CD14-positive monocyte (primary cell): Measurements from ENCODE around the gene KRT86. TPM values are rescaled to one million over a fixed set of nuclear protein-coding genes. Genes with fewer than 3 reads are reported as not detected.

Experiments used
- DNase-seq, 3 donors: peaks; one replicate each; pipeline ENCODE4 v3.0.0-alpha.2; 2011 to 2022
- H2AFZ ChIP-seq: 2 replicates; pipeline ENCODE4 v1.6.0; 2012; ENCODE audit warnings: mild to moderate bottlenecking, low read depth, low read length, inconsistent platforms; ENCODE audit not compliant: insufficient read depth, poor library complexity, severe bottlenecking
- H3K27ac ChIP-seq, 2 donors: 1 replicate in 1 of 2; 2 replicates in 1 of 2; pipeline ENCODE4 v1.5.1; 2012 to 2013; ENCODE audit warnings: low read length in 2 of 2, control low read depth in 1 of 2, inconsistent platforms in 1 of 2, low read depth in 1 of 2, mild to moderate bottlenecking in 1 of 2
- H3K27me3 ChIP-seq, 2 donors: one replicate each; pipeline versions ENCODE4 v1.6.0 to v1.6.1; 2011 to 2013; ENCODE audit warnings: low read length in 2 of 2; ENCODE audit not compliant: control insufficient read depth in 2 of 2, insufficient read depth in 2 of 2
- H3K36me3 ChIP-seq, 2 donors: replicated peaks in 1 of 2; 1 replicate in 1 of 2; 2 replicates in 1 of 2; pipeline versions ENCODE4 v1.5.1 to v1.6.1; 2012 to 2013; ENCODE audit warnings: low read length in 2 of 2, control low read depth in 1 of 2, inconsistent platforms in 1 of 2, mild to moderate bottlenecking in 1 of 2; ENCODE audit not compliant: insufficient read depth in 2 of 2, control insufficient read depth in 1 of 2
- H3K4me1 ChIP-seq, 2 donors: 1 replicate in 1 of 2; 2 replicates in 1 of 2; pipeline versions ENCODE4 v1.5.1 to v1.6.1; 2012 to 2013; ENCODE audit warnings: low read length in 2 of 2, control low read depth in 1 of 2, inconsistent platforms in 1 of 2, mild to moderate bottlenecking in 1 of 2, moderate library complexity in 1 of 2; ENCODE audit not compliant: insufficient read depth in 2 of 2, control insufficient read depth in 1 of 2
- H3K4me2 ChIP-seq: replicated peaks from 2 replicates; pipeline ENCODE3; 2012; ENCODE audit warnings: low read length, moderate library complexity, mild to moderate bottlenecking; ENCODE audit not compliant: poor library complexity, severe bottlenecking; ENCODE audit errors: extremely low read depth
- H3K4me3 ChIP-seq, 3 experiments: fragments of 200-600 bp in 1 of 3; sonication (generic) in 1 of 3; replicated peaks in 1 of 3; 1 replicate in 2 of 3; 2 replicates in 1 of 3; pipeline ENCODE4 v1.5.1; 2011 to 2013; ENCODE audit warnings: low read length in 3 of 3, mild to moderate bottlenecking in 3 of 3, control low read depth in 2 of 3, low read depth in 2 of 3, inconsistent platforms in 1 of 3, moderate library complexity in 1 of 3
- H3K79me2 ChIP-seq: 2 replicates; pipeline ENCODE4 v1.6.0; 2012; ENCODE audit warnings: mild to moderate bottlenecking, control low read depth, inconsistent platforms, low read length, moderate library complexity; ENCODE audit not compliant: insufficient read depth
- H3K9ac ChIP-seq: 2 replicates; pipeline ENCODE4 v1.6.0; 2017; ENCODE audit warnings: low read length, mild to moderate bottlenecking; ENCODE audit not compliant: insufficient read depth, poor library complexity, severe bottlenecking
- H3K9me3 ChIP-seq, 2 donors: replicated peaks in 1 of 2; 1 replicate in 1 of 2; 2 replicates in 1 of 2; pipeline versions ENCODE4 v1.5.1 to v1.6.1; 2012 to 2013; ENCODE audit warnings: low read length in 2 of 2, control low read depth in 1 of 2; ENCODE audit not compliant: control insufficient read depth in 1 of 2, insufficient read depth in 1 of 2
- H4K20me1 ChIP-seq: 2 replicates; pipeline ENCODE4 v1.6.0; 2012; ENCODE audit warnings: mild to moderate bottlenecking, low read length, control low read depth, moderate library complexity; ENCODE audit not compliant: insufficient read depth
- H3K27ac Mint-ChIP-seq, 7 donors: one replicate each; pipeline ENCODE4 v1.8.0; 2020; ENCODE audit warnings: mild to moderate bottlenecking in 7 of 7, mixed read lengths in 7 of 7, moderate library complexity in 6 of 7, inconsistent platforms in 2 of 7
- H3K27me3 Mint-ChIP-seq, 3 donors: one replicate each; pipeline ENCODE4 v1.8.0; 2021 to 2022; ENCODE audit warnings: low read depth in 3 of 3, mild to moderate bottlenecking in 3 of 3, mixed read lengths in 3 of 3, moderate library complexity in 3 of 3, inconsistent platforms in 1 of 3
- H3K36me3 Mint-ChIP-seq, 2 donors: one replicate each; pipeline ENCODE4 v1.8.0; 2020; ENCODE audit warnings: mixed read lengths in 2 of 2, inconsistent platforms in 1 of 2, mild to moderate bottlenecking in 1 of 2
- H3K4me1 Mint-ChIP-seq: one replicate; pipeline ENCODE4 v1.8.0; 2020; ENCODE audit warnings: mild to moderate bottlenecking, mixed read lengths
- H3K4me3 Mint-ChIP-seq, 2 donors: one replicate each; pipeline ENCODE4 v1.8.0; 2020; ENCODE audit warnings: mild to moderate bottlenecking in 2 of 2, mixed read lengths in 2 of 2, moderate library complexity in 1 of 2
- H3K9me3 Mint-ChIP-seq, 7 donors: one replicate each; pipeline ENCODE4 v1.8.0; 2020 to 2022; ENCODE audit warnings: mixed read lengths in 7 of 7, mild to moderate bottlenecking in 6 of 7, moderate library complexity in 6 of 7, inconsistent platforms in 2 of 7
- CTCF ChIP-seq: fragments of 200-600 bp; IDR thresholded peaks from one replicate; pipeline ENCODE4 v1.8.0; 2022; ENCODE audit warnings: antibody characterized with exemption, mild to moderate bottlenecking
- WGBS: methylation state at CpG from one replicate; pipeline ENCODE4 v1.1.5; 2013; ENCODE audit warnings: missing lambda C conversion rate; ENCODE audit not compliant: insufficient coverage; 5-methylcytosine and 5-hydroxymethylcytosine counted together
- intact Hi-C, 2 donors: fragments of 100-400 bp; cut with micrococcal nuclease; formaldehyde crosslinking; loops; one replicate each; pipeline versions ENCODE4 v1.15.0 to v1.15.1; 2023
- polyA plus RNA-seq, 3 donors: library from polyadenylated mRNA; depleted of rRNA in 1 of 3; unstranded in 2 of 3; stranded (reverse) in 1 of 3; fragments of 300-500 nt in 2 of 3; fragments of >200 nt in 1 of 3; fragmentation: Illumina TruSeq in 2 of 3; gene quantifications; 1 replicate in 2 of 3; 2 replicates in 1 of 3; pipeline ENCODE4 v1.2.3, GENCODE V29; 2012 to 2021

KRT86 gene
- polyA plus RNA-seq, 3 donors: not detected

- no peak for DNase-seq
- H3K27me3 Mint-ChIP-seq: peaks cover 0 to 14% (median 3%) of the 10 kb centered on the region in 3 donors
- intact Hi-C loops: no loop called here
Measured at GRCh38 chr12:52356762-52357580, 82.5 kb downstream of the KRT86 start.

More at GRCh38 chr12:52356762-52357580, 82.5 kb downstream of the KRT86 start:
- H3K9me3 Mint-ChIP-seq: no peaks in the 10 kb centered on the region
- Histone ChIP-seq H3K27ac (no peak overlapping the region), H3K9ac (no peak overlapping the region), H3K4me3 (no peak overlapping the region), H3K4me2 (no peak overlapping the region), H2AFZ (no peak overlapping the region), H4K20me1 (no peaks in the 10 kb centered on the region), H3K79me2 (no peaks in the 10 kb centered on the region), H3K4me1 (no peaks in the 10 kb centered on the region), H3K36me3 (no peaks in the 10 kb centered on the region), H3K9me3 (no peaks in the 10 kb centered on the region), H3K27me3 (no peaks in the 10 kb centered on the region)
- no peak overlapping the region for H3K27ac Mint-ChIP-seq
- H3K4me1 Mint-ChIP-seq: peaks cover 6% of the 10 kb centered on the region
- TF ChIP-seq CTCF: no peak
- H3K4me3 Mint-ChIP-seq: no peak overlapping the region
- 97% methylated on average over 16 of the region's 20 CpGs for WGBS
- H3K36me3 Mint-ChIP-seq: no peaks in the 10 kb centered on the region

Other genes starting within 250 kb of the KRT86 start
- gene NR4A1, start 223.2 kb upstream of the KRT86 start, polyA plus RNA-seq: 1,000 to 10,000 TPM in 1 of 3 donors, 10 to 100 TPM in 2; 10.1 to 1,297 (median 41.4) TPM
- 100 to 1,000 TPM in 1 of 3 donors, 10 to 100 TPM in 2; 20.5 to 120 (median 26.4) TPM for gene ATG101, start 204.7 kb upstream of the KRT86 start, polyA plus RNA-seq
- gene SMIM41, start 194.9 kb upstream of the KRT86 start, polyA plus RNA-seq: not detected
- under 1 TPM; 0.18 to 0.52 (median 0.37) TPM for gene KRT80, start 82.6 kb upstream of the KRT86 start, polyA plus RNA-seq
- 1 to 10 TPM in 2 of 3 donors, not detected in 1; 1.3 to 2.7 TPM for gene KRT7, start 41.4 kb upstream of the KRT86 start, polyA plus RNA-seq
- not detected for gene KRT81, start 16.9 kb downstream of the KRT86 start, polyA plus RNA-seq
- not detected for gene KRT83, start 46.8 kb downstream of the KRT86 start, polyA plus RNA-seq
- gene KRT85, start 92.8 kb downstream of the KRT86 start, polyA plus RNA-seq: not detected
- not detected for gene KRT84, start 111.0 kb downstream of the KRT86 start, polyA plus RNA-seq
- not detected for gene KRT82, start 131.7 kb downstream of the KRT86 start, polyA plus RNA-seq
- gene KRT75, start 159.7 kb downstream of the KRT86 start, polyA plus RNA-seq: not detected
- gene KRT6B, start 177.5 kb downstream of the KRT86 start, polyA plus RNA-seq: not detected
- gene KRT6C, start 199.2 kb downstream of the KRT86 start, polyA plus RNA-seq: not detected
- not detected for gene KRT6A, start 218.6 kb downstream of the KRT86 start, polyA plus RNA-seq
- under 1 TPM in 1 of 3 donors, not detected in 2; 0.04 TPM for gene KRT5, start 245.7 kb downstream of the KRT86 start, polyA plus RNA-seq